Kidney (tissue), 14 donors: ENCODE data around the gene PCDH19. TPM values are rescaled to one million over a fixed set of nuclear protein-coding genes. Genes with fewer than 3 reads are reported as not detected.

Experiments
- DNase-seq, 5 donors: peaks; one replicate each; pipeline ENCODE4 v3.0.0-alpha.2; 2013 to 2020
- FAIRE-seq: peaks from 2 replicates; lab custom pipeline; 2012; peaks lifted over from hg19 to GRCh38; lab: Jason Lieb, UNC
- H3K27ac ChIP-seq, 2 donors: one replicate each; pipeline ENCODE4 v1.7.0; 2013; ENCODE audit warnings: low read depth in 2 of 2, low read length in 2 of 2, inconsistent platforms in 1 of 2
- H3K27me3 ChIP-seq: one replicate; pipeline ENCODE4 v1.7.1; 2013; ENCODE audit warnings: low read length, inconsistent platforms; ENCODE audit not compliant: control insufficient read depth, insufficient read depth
- H3K36me3 ChIP-seq, 3 donors: one replicate each; pipeline versions ENCODE4 v1.7.0 to v1.7.1; 2013; ENCODE audit warnings: low read length in 3 of 3, control low read depth in 1 of 3, inconsistent platforms in 1 of 3; ENCODE audit not compliant: insufficient read depth in 3 of 3, control insufficient read depth in 2 of 3
- H3K4me1 ChIP-seq, 3 donors: one replicate each; pipeline versions ENCODE4 v1.7.0 to v1.7.1; 2013; ENCODE audit warnings: low read length in 3 of 3, inconsistent platforms in 1 of 3, low read depth in 1 of 3; ENCODE audit not compliant: control insufficient read depth in 2 of 3, insufficient read depth in 2 of 3
- H3K4me3 ChIP-seq, 3 donors: one replicate each; pipeline versions ENCODE4 v1.7.0 to v1.8.1; 2013; ENCODE audit warnings: low read length in 3 of 3, control low read depth in 1 of 3, inconsistent platforms in 1 of 3
- H3K9ac ChIP-seq, 3 donors: one replicate each; pipeline versions ENCODE4 v1.7.0 to v1.7.1; 2013; ENCODE audit warnings: low read length in 3 of 3, control low read depth in 1 of 3, inconsistent platforms in 1 of 3
- H3K9me3 ChIP-seq, 3 donors: one replicate each; pipeline versions ENCODE4 v1.7.0 to v1.7.1; 2013; ENCODE audit warnings: low read length in 3 of 3, control low read depth in 1 of 3, inconsistent platforms in 1 of 3; ENCODE audit not compliant: control insufficient read depth in 2 of 3, insufficient read depth in 1 of 3
- intact Hi-C: fragments of 100-400 bp; cut with DNase I; formaldehyde crosslinking; loops from one replicate; pipeline ENCODE4 v1.11.1; 2022
- polyA plus RNA-seq: library from polyadenylated mRNA; stranded (reverse); fragments of 350-450 nt; fragmentation: Illumina TruSeq; extraction: RNeasy Lipid Tissue Mini Kit (QIAGEN cat#74804); gene quantifications from one replicate; pipeline ENCODE4 v1.2.3, GENCODE V29; 2014; ENCODE audit warnings: low read depth, low replicate concordance; ENCODE audit not compliant: insufficient read depth
- total RNA-seq: library from RNA; stranded (reverse); fragmentation: NEBNext Ultra II Directional; extraction: Animal tissue kit (Norgen Biotek cat#: 25700); gene quantifications from one replicate; pipeline ENCODE4 v1.2.1, GENCODE V29; 2021
- TF ChIP-seq, protein P1 (sequence below): IDR thresholded peaks from 3 replicates; pipeline ENCODE4 v1.5.1; 2012; ENCODE audit warnings: mild to moderate bottlenecking, moderate library complexity, borderline replicate concordance; ENCODE audit not compliant: insufficient read depth; ENCODE audit errors: extremely low read depth
- donor health status: control.
- donor health status: control.
- donor health status: control.
- donor health status: control.
- donor health status: control.
- donor health status: DM: yes; HTN: yes; CAD: no.
- donor health status: Normal renal cell carcinoma (clear cell type).

The PCDH19 gene
- total and polyA plus RNA-seq, 2 donors from 2014 or later: 0.66 to 0.75 TPM

- no peak for FAIRE-seq
- no peak overlapping the region for H3K4me3 ChIP-seq
- no peak for DNase-seq
- H3K9me3 ChIP-seq: no peaks in the 10 kb centered on the region
- H3K27ac ChIP-seq: no peak overlapping the region
- TF ChIP-seq, protein P1, sequence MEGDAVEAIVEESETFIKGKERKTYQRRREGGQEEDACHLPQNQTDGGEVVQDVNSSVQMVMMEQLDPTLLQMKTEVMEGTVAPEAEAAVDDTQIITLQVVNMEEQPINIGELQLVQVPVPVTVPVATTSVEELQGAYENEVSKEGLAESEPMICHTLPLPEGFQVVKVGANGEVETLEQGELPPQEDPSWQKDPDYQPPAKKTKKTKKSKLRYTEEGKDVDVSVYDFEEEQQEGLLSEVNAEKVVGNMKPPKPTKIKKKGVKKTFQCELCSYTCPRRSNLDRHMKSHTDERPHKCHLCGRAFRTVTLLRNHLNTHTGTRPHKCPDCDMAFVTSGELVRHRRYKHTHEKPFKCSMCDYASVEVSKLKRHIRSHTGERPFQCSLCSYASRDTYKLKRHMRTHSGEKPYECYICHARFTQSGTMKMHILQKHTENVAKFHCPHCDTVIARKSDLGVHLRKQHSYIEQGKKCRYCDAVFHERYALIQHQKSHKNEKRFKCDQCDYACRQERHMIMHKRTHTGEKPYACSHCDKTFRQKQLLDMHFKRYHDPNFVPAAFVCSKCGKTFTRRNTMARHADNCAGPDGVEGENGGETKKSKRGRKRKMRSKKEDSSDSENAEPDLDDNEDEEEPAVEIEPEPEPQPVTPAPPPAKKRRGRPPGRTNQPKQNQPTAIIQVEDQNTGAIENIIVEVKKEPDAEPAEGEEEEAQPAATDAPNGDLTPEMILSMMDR: no peak
- H3K9ac ChIP-seq: no peak overlapping the region
- intact Hi-C loops: no loop called here
- H3K4me1 ChIP-seq: no peaks in the 10 kb centered on the region
- peaks cover 4% of the 10 kb centered on the region for H3K27me3 ChIP-seq
- H3K36me3 ChIP-seq: no peaks in the 10 kb centered on the region
These were observed 112.3 kb downstream of the PCDH19 start for GRCh38 chrX:100297728-100298127.

GRCh38 chrX:100296183-100296753 lies 113.8 kb downstream of the PCDH19 start:
- TF ChIP-seq, protein P1: no peak
- Histone ChIP-seq H3K27me3 (peaks cover 4% of the 10 kb centered on the region), H3K4me3 (no peak overlapping the region), H3K9me3 (no peaks in the 10 kb centered on the region), H3K9ac (no peak overlapping the region), H3K36me3 (no peaks in the 10 kb centered on the region), H3K27ac (no peak overlapping the region), H3K4me1 (no peaks in the 10 kb centered on the region)
- intact Hi-C loops: no loop called here
- FAIRE-seq: no peak
- DNase-seq: no peak

- FAIRE-seq (no peak), DNase-seq (no peak)
- Histone ChIP-seq H3K9ac (no peak overlapping the region), H3K4me1 (no peaks in the 10 kb centered on the region), H3K27me3 (peaks cover 4% of the 10 kb centered on the region), H3K36me3 (no peaks in the 10 kb centered on the region), H3K27ac (no peak overlapping the region), H3K4me3 (no peak overlapping the region), H3K9me3 (no peaks in the 10 kb centered on the region)
- TF ChIP-seq, protein P1: no peak
- intact Hi-C loops: no loop called here
These were observed 115.1 kb downstream of the PCDH19 start for GRCh38 chrX:100294965-100295364.
